Endothelial cell (in vitro differentiated cells): ENCODE data around the gene DPYSL5. TPM values are rescaled to one million over a fixed set of nuclear protein-coding genes. Genes with fewer than 3 reads are reported as not detected.
A peak's percentile ranks its signal among the peaks of the same experiment; 100 is the strongest.

Experiments used
- DNase-seq: peaks from one replicate; pipeline ENCODE4 v3.0.0; 2021; ENCODE audit warnings: low spot score
- H3K27ac Mint-ChIP-seq: one replicate; pipeline ENCODE4 v1.8.0; 2021; ENCODE audit warnings: mixed read lengths, inconsistent platforms; ENCODE audit not compliant: unreplicated experiment
- H3K27me3 Mint-ChIP-seq: one replicate; pipeline ENCODE4 v1.8.0; 2021; ENCODE audit warnings: mild to moderate bottlenecking, moderate library complexity, mixed read lengths, inconsistent platforms; ENCODE audit not compliant: unreplicated experiment
- H3K36me3 Mint-ChIP-seq: one replicate; pipeline ENCODE4 v1.8.0; 2021; ENCODE audit warnings: mild to moderate bottlenecking, low read depth, mixed read lengths, inconsistent platforms; ENCODE audit not compliant: unreplicated experiment
- H3K4me1 Mint-ChIP-seq: one replicate; pipeline ENCODE4 v1.8.0; 2021; ENCODE audit warnings: mild to moderate bottlenecking, mixed read lengths, inconsistent platforms; ENCODE audit not compliant: unreplicated experiment
- H3K4me3 Mint-ChIP-seq: one replicate; pipeline ENCODE4 v1.8.0; 2021; ENCODE audit warnings: mild to moderate bottlenecking, mixed read lengths, inconsistent platforms; ENCODE audit not compliant: unreplicated experiment
- H3K9me3 Mint-ChIP-seq: one replicate; pipeline ENCODE4 v1.8.0; 2021; ENCODE audit warnings: mixed read lengths, inconsistent platforms; ENCODE audit not compliant: unreplicated experiment
- CTCF ChIP-seq: fragments of 200-600 bp; sonication (generic); IDR thresholded peaks from one replicate; pipeline ENCODE4 v1.5.0; 2021; ENCODE audit warnings: antibody characterized with exemption; ENCODE audit not compliant: unreplicated experiment
- total RNA-seq: library from RNA; stranded (reverse); fragmentation: NEBNext Ultra II Directional; extraction: Animal tissue kit (Norgen Biotek cat#: 25700); gene quantifications from one replicate; pipeline ENCODE4 v1.2.1, GENCODE V29; 2021; ENCODE audit not compliant: unreplicated experiment

DPYSL5 gene
- total RNA-seq, 1 donor from 2014 or later = 0.23 TPM

- Mint-ChIP-seq H3K27ac (no peak overlapping the region), H3K27me3 (peaks cover 4% of the 10 kb centered on the region), H3K4me1 (peaks cover 3% of the 10 kb centered on the region), H3K36me3 (no peaks in the 10 kb centered on the region), H3K9me3 (no peaks in the 10 kb centered on the region), H3K4me3 (no peak overlapping the region)
- no peak for DNase-seq
- no peak for TF ChIP-seq CTCF
Observed at GRCh38 chr2:26843041-26843440, 4.9 kb upstream of the DPYSL5 start.

- no peak for DNase-seq
- Mint-ChIP-seq H3K27ac (no peak overlapping the region), H3K4me1 (peaks cover 3% of the 10 kb centered on the region), H3K9me3 (no peaks in the 10 kb centered on the region), H3K4me3 (no peak overlapping the region), H3K36me3 (no peaks in the 10 kb centered on the region), H3K27me3 (peaks cover 6% of the 10 kb centered on the region)
- no peak for TF ChIP-seq CTCF
Observed at GRCh38 chr2:26845021-26845420, 2.9 kb upstream of the DPYSL5 start.

- H3K9me3 Mint-ChIP-seq = no peaks in the 10 kb centered on the region
Observed at GRCh38 chr2:26846334-26847306, 1.3 kb upstream of the DPYSL5 start.

GRCh38 chr2:26847307-26847654, 651 bp upstream of the DPYSL5 start:
- Mint-ChIP-seq H3K27me3 (peaks cover 6% of the 10 kb centered on the region), H3K27ac (no peak overlapping the region), H3K36me3 (no peaks in the 10 kb centered on the region), H3K4me3 (peak overlapping the region; percentile 71), H3K4me1 (peaks cover 3% of the 10 kb centered on the region), H3K9me3 (no peaks in the 10 kb centered on the region)
- no peak for DNase-seq
- TF ChIP-seq CTCF = no peak

More at GRCh38 chr2:26846334-26847306, 1.3 kb upstream of the DPYSL5 start:
- Mint-ChIP-seq H3K36me3 (no peaks in the 10 kb centered on the region), H3K4me1 (peaks cover 3% of the 10 kb centered on the region), H3K4me3 (peak overlapping the region; percentile 71), H3K27ac (no peak overlapping the region), H3K27me3 (peaks cover 6% of the 10 kb centered on the region)
- peak; percentile 76 for DNase-seq
- TF ChIP-seq CTCF = peak; percentile 60

GRCh38 chr2:26848336-26849055, 564 bp downstream of the DPYSL5 start:
- no peak overlapping the region for H3K27ac Mint-ChIP-seq
- no peaks in the 10 kb centered on the region for H3K9me3 Mint-ChIP-seq
- peaks cover 7% of the 10 kb centered on the region for H3K27me3 Mint-ChIP-seq
- TF ChIP-seq CTCF = no peak
- H3K4me3 Mint-ChIP-seq = no peak overlapping the region
- peaks cover 3% of the 10 kb centered on the region for H3K4me1 Mint-ChIP-seq
- DNase-seq = peak; percentile 47
- H3K36me3 Mint-ChIP-seq = no peaks in the 10 kb centered on the region
